Natural killer cell (primary cell): ENCODE measurements around the gene EIF4A2. TPM values are rescaled to one million over a fixed set of nuclear protein-coding genes. Genes with fewer than 3 reads are reported as not detected.

ENCODE experiments used
- ATAC-seq, 3 donors: fragments of 150-1000 bp in 2 of 3; fragments of 200-7000 bp in 1 of 3; cut with Tn5 transposase; 1 replicate in 1 of 3; 2 replicates in 2 of 3; pipeline ENCODE4 v1.10.0; 2021; ENCODE audit warnings: mild to moderate bottlenecking in 2 of 3, moderate library complexity in 2 of 3
- DNase-seq, 2 donors: peaks; one replicate each; pipeline versions ENCODE4 v3.0.0 to v3.0.0-alpha.2; 2013 to 2021; ENCODE audit warnings: mixed read lengths in 1 of 2
- H3K27ac ChIP-seq: one replicate; pipeline ENCODE4 v1.5.1; 2013; ENCODE audit warnings: mild to moderate bottlenecking, low read length
- H3K27me3 ChIP-seq: one replicate; pipeline ENCODE4 v1.6.1; 2013; ENCODE audit warnings: low read length; ENCODE audit not compliant: control insufficient read depth, insufficient read depth
- H3K36me3 ChIP-seq: one replicate; pipeline ENCODE4 v1.6.1; 2013; ENCODE audit warnings: low read length; ENCODE audit not compliant: control insufficient read depth, insufficient read depth
- H3K4me1 ChIP-seq: one replicate; pipeline ENCODE4 v1.6.1; 2013; ENCODE audit warnings: low read length; ENCODE audit not compliant: control insufficient read depth, insufficient read depth
- H3K4me3 ChIP-seq: one replicate; pipeline ENCODE4 v1.5.1; 2013; ENCODE audit warnings: low read length
- H3K9me3 ChIP-seq: one replicate; pipeline ENCODE4 v1.6.1; 2013; ENCODE audit warnings: low read length; ENCODE audit not compliant: control insufficient read depth, insufficient read depth
- H3K27ac Mint-ChIP-seq, 2 donors: one replicate each; pipeline ENCODE4 v1.8.0; 2022; ENCODE audit warnings: mild to moderate bottlenecking in 2 of 2, mixed read lengths in 2 of 2, moderate library complexity in 1 of 2
- H3K27me3 Mint-ChIP-seq, 2 donors: one replicate each; pipeline ENCODE4 v1.8.0; 2022; ENCODE audit warnings: low read depth in 2 of 2, mixed read lengths in 2 of 2
- H3K36me3 Mint-ChIP-seq: one replicate; pipeline ENCODE4 v1.8.0; 2022; ENCODE audit warnings: mixed read lengths
- H3K4me1 Mint-ChIP-seq, 2 donors: one replicate each; pipeline ENCODE4 v1.8.0; 2022; ENCODE audit warnings: mixed read lengths in 2 of 2
- H3K4me3 Mint-ChIP-seq: one replicate; pipeline ENCODE4 v1.8.0; 2022; ENCODE audit warnings: mild to moderate bottlenecking, moderate library complexity, mixed read lengths
- H3K9me3 Mint-ChIP-seq, 2 donors: one replicate each; pipeline ENCODE4 v1.8.0; 2022; ENCODE audit warnings: mixed read lengths in 2 of 2
- WGBS: methylation state at CpG from one replicate; pipeline ENCODE4 v1.1.7; 2013; ENCODE audit warnings: missing lambda C conversion rate; ENCODE audit not compliant: insufficient coverage; 5-methylcytosine and 5-hydroxymethylcytosine counted together
- intact Hi-C: fragments of 100-400 bp; cut with micrococcal nuclease; formaldehyde crosslinking; loops from one replicate; pipeline ENCODE4 v1.14.2; 2022
- total RNA-seq, 4 donors: library from RNA; stranded (reverse); fragments of 120-200 nt in 1 of 4; gene quantifications; one replicate each; pipeline versions ENCODE4 v1.2.3 to v1.2.4, GENCODE V29; 2013 to 2022
- TF ChIP-seq, protein P1 (sequence below): fragments of 200-600 bp; IDR thresholded peaks from one replicate; pipeline ENCODE4 v1.8.0; 2022; ENCODE audit warnings: antibody characterized with exemption

The EIF4A2 gene
- total RNA-seq, 3 donors from 2014 or later (not counting 1 experiment from before 2014, with no cell fraction given) = 551 to 652 (median 621) TPM

DNA sequence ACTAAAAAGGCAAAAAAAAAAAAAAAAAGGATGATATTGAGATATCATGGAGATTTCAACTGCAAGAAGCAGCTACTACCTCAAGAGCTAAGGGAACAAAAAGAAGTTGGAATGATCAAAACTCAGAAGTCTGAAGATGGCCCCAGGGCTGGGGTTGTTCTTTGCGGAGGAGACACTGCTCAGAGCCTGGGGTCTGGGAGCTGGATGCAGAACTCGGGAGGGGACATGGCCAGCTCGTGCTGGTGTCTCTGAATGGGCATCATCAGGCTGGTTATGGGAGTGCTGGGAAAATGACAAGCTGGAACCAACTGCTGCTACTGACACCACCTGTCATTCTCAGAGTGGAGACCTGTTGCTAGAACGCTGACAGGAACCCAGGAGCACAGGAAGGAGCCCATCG lies 45.0 kb downstream of the EIF4A2 start:
- H3K27ac ChIP-seq = no peak overlapping the region
- WGBS = 35% methylated on average over 3 of the region's 5 CpGs
- intact Hi-C loops = loop anchor here (10.0 kb wide), 1 partner anchor 844 kb away; no protein-coding TSS in a partner anchor
- no peaks in the 10 kb centered on the region for H3K36me3 Mint-ChIP-seq
- no peaks in the 10 kb centered on the region for H3K9me3 Mint-ChIP-seq
- H3K4me3 ChIP-seq = no peak overlapping the region
- H3K4me1 Mint-ChIP-seq = peaks cover 11 to 20% of the 10 kb centered on the region in 2 donors
- peaks cover 53 to 66% of the 10 kb centered on the region in 2 donors for H3K27me3 Mint-ChIP-seq
- DNase-seq (peak in 1 of 2 donors; percentile 24), ATAC-seq (no peak)
- peaks cover 47% of the 10 kb centered on the region for H3K27me3 ChIP-seq
- no peak overlapping the region for H3K27ac Mint-ChIP-seq
- TF ChIP-seq, protein P1, sequence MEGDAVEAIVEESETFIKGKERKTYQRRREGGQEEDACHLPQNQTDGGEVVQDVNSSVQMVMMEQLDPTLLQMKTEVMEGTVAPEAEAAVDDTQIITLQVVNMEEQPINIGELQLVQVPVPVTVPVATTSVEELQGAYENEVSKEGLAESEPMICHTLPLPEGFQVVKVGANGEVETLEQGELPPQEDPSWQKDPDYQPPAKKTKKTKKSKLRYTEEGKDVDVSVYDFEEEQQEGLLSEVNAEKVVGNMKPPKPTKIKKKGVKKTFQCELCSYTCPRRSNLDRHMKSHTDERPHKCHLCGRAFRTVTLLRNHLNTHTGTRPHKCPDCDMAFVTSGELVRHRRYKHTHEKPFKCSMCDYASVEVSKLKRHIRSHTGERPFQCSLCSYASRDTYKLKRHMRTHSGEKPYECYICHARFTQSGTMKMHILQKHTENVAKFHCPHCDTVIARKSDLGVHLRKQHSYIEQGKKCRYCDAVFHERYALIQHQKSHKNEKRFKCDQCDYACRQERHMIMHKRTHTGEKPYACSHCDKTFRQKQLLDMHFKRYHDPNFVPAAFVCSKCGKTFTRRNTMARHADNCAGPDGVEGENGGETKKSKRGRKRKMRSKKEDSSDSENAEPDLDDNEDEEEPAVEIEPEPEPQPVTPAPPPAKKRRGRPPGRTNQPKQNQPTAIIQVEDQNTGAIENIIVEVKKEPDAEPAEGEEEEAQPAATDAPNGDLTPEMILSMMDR = no peak
- no peaks in the 10 kb centered on the region for H3K9me3 ChIP-seq
- H3K4me1 ChIP-seq = peaks cover 31% of the 10 kb centered on the region
- H3K4me3 Mint-ChIP-seq = no peak overlapping the region
- H3K36me3 ChIP-seq = no peaks in the 10 kb centered on the region

DNA sequence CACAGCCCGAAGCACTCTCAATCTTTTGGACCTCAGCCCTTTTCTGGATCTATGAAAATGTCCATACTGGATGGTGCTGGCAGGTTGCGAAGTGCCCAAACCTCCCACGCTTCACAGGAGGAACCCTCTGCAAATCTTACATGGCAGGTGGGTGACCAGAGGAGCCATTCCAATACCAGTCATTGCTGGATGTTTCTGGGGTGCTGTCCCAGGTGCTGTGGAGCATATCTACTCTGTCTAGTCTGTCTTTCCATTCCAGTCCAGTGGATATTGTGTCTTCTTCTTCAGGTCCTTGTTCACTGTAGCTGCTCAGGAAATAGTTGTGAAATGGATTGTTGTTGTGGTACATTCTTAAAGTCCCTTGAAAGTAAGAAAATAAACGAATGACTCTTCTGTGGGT lies 48.4 kb downstream of the EIF4A2 start:
- Histone ChIP-seq H3K27ac (no peak overlapping the region), H3K4me1 (peaks cover 9% of the 10 kb centered on the region), H3K36me3 (no peaks in the 10 kb centered on the region), H3K27me3 (peaks cover 27% of the 10 kb centered on the region), H3K9me3 (no peaks in the 10 kb centered on the region), H3K4me3 (no peak overlapping the region)
- peaks cover 0 to 1% of the 10 kb centered on the region in 2 donors for H3K4me1 Mint-ChIP-seq
- H3K27ac Mint-ChIP-seq = no peak overlapping the region
- DNase-seq = no peak
- ATAC-seq = no peak
- no peaks in the 10 kb centered on the region for H3K36me3 Mint-ChIP-seq
- peaks cover 41 to 67% of the 10 kb centered on the region in 2 donors for H3K27me3 Mint-ChIP-seq
- no peak overlapping the region for H3K4me3 Mint-ChIP-seq
- TF ChIP-seq, protein P1 = no peak
- intact Hi-C loops = no loop called here
- WGBS = 74% methylated on average over 4 of the region's 4 CpGs
- no peaks in the 10 kb centered on the region for H3K9me3 Mint-ChIP-seq

DNA sequence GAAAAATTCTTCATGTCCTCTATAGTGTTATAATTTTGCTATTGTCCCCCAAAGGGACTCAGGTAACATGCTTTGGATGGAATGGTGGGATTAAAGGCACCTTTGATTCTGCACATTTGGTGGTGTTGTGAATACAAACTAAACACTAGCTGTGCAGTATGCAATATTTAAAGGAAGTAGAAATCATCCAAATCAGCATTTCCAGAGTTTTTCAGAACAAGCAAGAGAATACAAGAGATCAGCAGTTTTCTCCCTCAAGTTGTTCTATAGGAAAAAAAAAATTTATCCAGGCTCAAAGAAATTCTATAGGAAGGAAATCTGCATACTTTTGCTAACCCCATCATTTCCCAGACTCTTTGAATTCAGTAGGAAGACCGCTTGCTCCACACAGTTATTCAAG lies 48.9 kb downstream of the EIF4A2 start:
- no peak overlapping the region for H3K4me3 Mint-ChIP-seq
- Histone ChIP-seq H3K9me3 (no peaks in the 10 kb centered on the region), H3K27me3 (peaks cover 27% of the 10 kb centered on the region), H3K36me3 (no peaks in the 10 kb centered on the region), H3K4me3 (no peak overlapping the region), H3K27ac (no peak overlapping the region), H3K4me1 (peaks cover 6% of the 10 kb centered on the region)
- no peaks in the 10 kb centered on the region for H3K36me3 Mint-ChIP-seq
- ATAC-seq (no peak), DNase-seq (no peak)
- no peak overlapping the region for H3K27ac Mint-ChIP-seq
- intact Hi-C loops = no loop called here
- 100% methylated on average over 1 of the region's 1 CpG for whole genome bisulfite sequencing
- no peaks in the 10 kb centered on the region for H3K9me3 Mint-ChIP-seq
- H3K4me1 Mint-ChIP-seq = no peaks in the 10 kb centered on the region
- peaks cover 41 to 67% of the 10 kb centered on the region in 2 donors for H3K27me3 Mint-ChIP-seq
- TF ChIP-seq, protein P1 = no peak

Other genes starting within 250 kb of the EIF4A2 start
- gene CRYGS, start 239.2 kb upstream of the EIF4A2 start, total RNA-seq = 1 to 10 TPM; 2.1 to 3.4 (median 2.5) TPM
- 10 to 100 TPM; 16.8 to 23.0 (median 20.3) TPM for gene TBCCD1, start 216.2 kb upstream of the EIF4A2 start, total RNA-seq
- 100 to 1,000 TPM in 2 of 3 donors, 10 to 100 TPM in 1; 85.9 to 112 (median 111) TPM for gene DNAJB11, start 212.9 kb upstream of the EIF4A2 start, total RNA-seq
- gene AHSG, start 170.5 kb upstream of the EIF4A2 start, total RNA-seq = not detected
- gene FETUB, start 143.2 kb upstream of the EIF4A2 start, total RNA-seq = not detected
- gene HRG, start 117.6 kb upstream of the EIF4A2 start, total RNA-seq = not detected
- gene KNG1, start 66.2 kb upstream of the EIF4A2 start, total RNA-seq = not detected
- 10 to 100 TPM; 16.8 to 21.6 (median 17.3) TPM for gene RFC4, start 22.9 kb downstream of the EIF4A2 start, total RNA-seq
- not detected for gene ADIPOQ, start 59.1 kb downstream of the EIF4A2 start, total RNA-seq
- gene ST6GAL1, start 146.9 kb downstream of the EIF4A2 start, total RNA-seq = 100 to 1,000 TPM; 121 to 182 (median 146) TPM